ENCODE measurements around the gene FAM168B. TPM values are rescaled to one million over a fixed set of nuclear protein-coding genes. Genes with fewer than 3 reads are reported as not detected.

Gene FAM168B
- total RNA-seq, 4 donors from 2014 or later = 77.7 to 88.7 (median 79.8) TPM

DNA sequence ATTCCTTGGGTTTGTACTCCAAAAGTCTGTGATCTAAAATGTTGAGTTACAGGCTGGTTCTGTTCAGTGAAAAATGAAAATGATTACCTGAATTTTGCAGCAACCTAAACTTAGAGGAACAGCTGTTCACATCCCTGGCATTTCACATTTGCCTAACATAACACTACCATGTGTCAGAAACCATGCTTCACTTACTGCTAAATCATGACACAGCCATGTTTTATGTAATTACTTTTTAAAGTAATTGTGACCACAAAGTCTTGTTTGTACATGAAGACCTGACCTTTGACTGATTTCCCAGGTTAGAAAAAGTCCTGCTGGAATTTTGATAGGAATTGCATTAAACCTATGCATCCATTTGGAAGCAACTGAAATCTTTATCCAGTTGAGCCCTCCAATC is 79.1 kb downstream of the FAM168B start:
- DNase-seq = no peak

DNA sequence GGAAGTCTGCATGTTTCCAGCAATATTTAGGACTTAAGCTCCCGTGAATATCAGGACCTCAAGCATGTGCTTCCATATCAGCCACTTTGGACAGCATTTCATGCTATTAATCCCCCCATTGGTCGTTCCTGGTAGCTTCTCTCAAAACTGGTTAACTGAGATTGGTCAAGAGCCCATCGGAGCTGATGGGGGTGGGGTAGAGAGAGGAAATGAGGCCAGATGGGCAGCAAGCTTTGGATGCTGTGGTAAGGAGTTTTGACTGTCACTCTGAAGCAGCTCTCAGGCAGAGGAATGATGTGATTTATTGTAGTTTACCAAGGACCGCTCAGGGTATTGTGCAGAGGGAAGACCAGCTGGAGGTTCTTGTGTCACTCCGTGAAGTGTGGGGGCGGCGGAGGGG is 81.8 kb downstream of the FAM168B start:
- Histone ChIP-seq H3K27me3 (no peaks in the 10 kb centered on the region), H3K4me3 (no peak overlapping the region), H3K9me3 (no peaks in the 10 kb centered on the region), H3K4me1 (peaks cover 0 to 9% (median 3%) of the 10 kb centered on the region in 3 donors), H3K36me3 (no peaks in the 10 kb centered on the region), H3K27ac (no peak overlapping the region)
- no peak for DNase-seq
- intact Hi-C loops (cut with DNase I) = no loop called here
- WGBS, 2 donors = 64 to 65% methylated on average over 7 of the region's 7 CpGs
- no peak for TF ChIP-seq POLR2A (IDR thresholded peaks at IDR 0.05)
- TF ChIP-seq, protein P1, sequence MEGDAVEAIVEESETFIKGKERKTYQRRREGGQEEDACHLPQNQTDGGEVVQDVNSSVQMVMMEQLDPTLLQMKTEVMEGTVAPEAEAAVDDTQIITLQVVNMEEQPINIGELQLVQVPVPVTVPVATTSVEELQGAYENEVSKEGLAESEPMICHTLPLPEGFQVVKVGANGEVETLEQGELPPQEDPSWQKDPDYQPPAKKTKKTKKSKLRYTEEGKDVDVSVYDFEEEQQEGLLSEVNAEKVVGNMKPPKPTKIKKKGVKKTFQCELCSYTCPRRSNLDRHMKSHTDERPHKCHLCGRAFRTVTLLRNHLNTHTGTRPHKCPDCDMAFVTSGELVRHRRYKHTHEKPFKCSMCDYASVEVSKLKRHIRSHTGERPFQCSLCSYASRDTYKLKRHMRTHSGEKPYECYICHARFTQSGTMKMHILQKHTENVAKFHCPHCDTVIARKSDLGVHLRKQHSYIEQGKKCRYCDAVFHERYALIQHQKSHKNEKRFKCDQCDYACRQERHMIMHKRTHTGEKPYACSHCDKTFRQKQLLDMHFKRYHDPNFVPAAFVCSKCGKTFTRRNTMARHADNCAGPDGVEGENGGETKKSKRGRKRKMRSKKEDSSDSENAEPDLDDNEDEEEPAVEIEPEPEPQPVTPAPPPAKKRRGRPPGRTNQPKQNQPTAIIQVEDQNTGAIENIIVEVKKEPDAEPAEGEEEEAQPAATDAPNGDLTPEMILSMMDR (IDR thresholded peaks at IDR 0.05) = no peak

More for the DNA sequence above, 79.1 kb downstream of the FAM168B start:
- peaks cover 8 to 27% (median 9%) of the 10 kb centered on the region in 3 donors for H3K4me1 ChIP-seq
- H3K36me3 ChIP-seq = no peaks in the 10 kb centered on the region
- H3K9me3 ChIP-seq = no peaks in the 10 kb centered on the region
- intact Hi-C loops (cut with DNase I) = no loop called here
- no peak overlapping the region for H3K27ac ChIP-seq
- no peak overlapping the region for H3K4me3 ChIP-seq
- no peak for TF ChIP-seq POLR2A (IDR thresholded peaks at IDR 0.05)
- TF ChIP-seq, protein P1 (IDR thresholded peaks at IDR 0.05) = no peak
- H3K27me3 ChIP-seq = no peaks in the 10 kb centered on the region

DNA sequence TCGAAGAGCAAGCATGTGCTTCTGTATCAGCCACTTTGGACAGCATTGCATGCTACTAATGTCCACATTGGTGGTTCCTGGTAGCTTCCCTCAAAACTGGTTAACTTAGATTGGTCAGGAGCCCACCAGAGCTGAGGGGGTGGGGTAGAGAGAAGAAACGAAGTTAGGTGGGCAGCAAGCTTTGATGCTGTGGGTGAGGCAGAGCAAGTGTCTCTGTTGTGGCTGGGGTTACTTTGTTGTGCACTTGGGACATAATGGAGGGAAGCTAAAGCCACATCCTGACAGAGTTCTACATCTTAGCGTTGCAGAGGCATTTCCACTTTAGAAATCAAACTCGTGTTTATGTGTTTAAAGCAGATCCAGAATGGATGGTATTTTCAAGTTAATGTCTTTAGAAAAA is 82.7 kb downstream of the FAM168B start:
- H3K27ac ChIP-seq = no peak overlapping the region
- intact Hi-C loops (cut with DNase I) = no loop called here
- WGBS, 2 donors = 68 to 75% methylated on average over 4 of the region's 4 CpGs
- H3K4me1 ChIP-seq = no peaks in the 10 kb centered on the region
- no peaks in the 10 kb centered on the region for H3K9me3 ChIP-seq
- no peaks in the 10 kb centered on the region for H3K27me3 ChIP-seq
- no peak for DNase-seq
- TF ChIP-seq, protein P1 (IDR thresholded peaks at IDR 0.05) = no peak
- TF ChIP-seq POLR2A (IDR thresholded peaks at IDR 0.05) = no peak
- no peaks in the 10 kb centered on the region for H3K36me3 ChIP-seq
- no peak overlapping the region for H3K4me3 ChIP-seq

DNA sequence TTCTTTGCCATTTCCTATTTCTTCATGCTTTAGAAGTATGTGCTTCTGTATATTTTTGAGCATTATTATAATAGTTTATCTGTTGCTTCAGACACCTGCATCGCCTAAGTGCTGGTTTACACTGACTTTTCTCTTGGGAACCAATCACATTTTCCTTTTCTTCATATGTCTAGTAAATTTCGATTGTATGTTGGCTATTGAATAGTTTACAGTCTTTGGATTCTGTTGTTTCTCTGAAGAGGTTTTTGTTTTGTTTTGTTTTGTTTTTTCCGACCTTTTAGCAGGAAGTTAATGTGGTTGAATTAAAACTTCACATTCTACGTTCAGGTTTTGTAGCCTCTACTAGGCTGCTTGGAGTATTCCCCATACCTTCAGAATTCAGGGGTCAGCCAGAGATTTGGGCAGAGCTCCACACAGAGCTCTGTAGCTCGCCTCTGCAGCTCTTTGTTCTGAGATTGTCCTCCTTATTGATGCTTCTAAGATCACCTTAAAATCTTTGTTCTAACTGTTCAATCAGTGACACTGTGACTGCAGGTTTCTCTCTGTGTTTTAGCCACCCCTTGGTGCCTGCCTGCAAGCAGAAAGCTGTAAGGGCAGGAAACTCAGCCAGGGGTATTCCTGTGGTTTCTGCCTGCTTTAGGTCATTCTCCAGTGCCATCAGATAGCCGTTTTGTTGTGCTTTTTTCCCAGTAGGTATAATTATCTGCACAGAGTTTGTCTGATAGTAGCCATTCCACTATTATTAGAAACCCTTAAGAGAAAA is 83.4 kb downstream of the FAM168B start:
- no peak overlapping the region for H3K4me3 ChIP-seq
- no peaks in the 10 kb centered on the region for H3K4me1 ChIP-seq
- H3K27ac ChIP-seq = no peak overlapping the region
- H3K9me3 ChIP-seq = no peaks in the 10 kb centered on the region
- 72 to 85% methylated on average over 6 of the region's 6 CpGs for WGBS, 2 donors
- no peaks in the 10 kb centered on the region for H3K27me3 ChIP-seq
- intact Hi-C loops (cut with DNase I) = no loop called here
- no peak for DNase-seq
- no peaks in the 10 kb centered on the region for H3K36me3 ChIP-seq
- TF ChIP-seq, protein P1 (IDR thresholded peaks at IDR 0.05) = no peak
- no peak for TF ChIP-seq POLR2A (IDR thresholded peaks at IDR 0.05)

DNA sequence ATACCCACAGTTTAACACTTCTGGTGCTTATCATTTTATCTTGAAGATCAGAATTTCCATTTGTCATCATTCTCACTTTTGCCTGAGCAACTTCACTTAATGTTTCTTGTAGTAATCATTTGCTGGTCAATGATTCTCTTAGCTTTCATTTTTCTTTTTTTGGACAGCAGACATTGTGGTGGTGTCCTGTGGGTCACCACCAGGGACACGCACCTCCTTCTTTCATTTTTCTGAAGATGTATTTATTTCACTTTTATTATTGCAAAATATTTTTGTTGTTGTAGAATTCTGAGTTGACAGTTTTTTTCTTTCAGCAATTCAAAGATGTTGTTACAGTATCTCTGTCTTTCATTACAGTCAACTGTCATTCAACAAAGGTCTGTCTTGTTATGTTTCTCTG is 84.3 kb downstream of the FAM168B start:
- TF ChIP-seq, protein P1 (IDR thresholded peaks at IDR 0.05) = no peak
- no peak for TF ChIP-seq POLR2A (IDR thresholded peaks at IDR 0.05)
- intact Hi-C loops (cut with DNase I) = no loop called here
- 81 to 92% methylated on average over 1 of the region's 1 CpG for WGBS, 2 donors

More for the DNA sequence above, 84.3 kb downstream of the FAM168B start:
- Histone ChIP-seq H3K9me3 (no peaks in the 10 kb centered on the region), H3K4me3 (no peak overlapping the region), H3K27me3 (no peaks in the 10 kb centered on the region), H3K27ac (no peak overlapping the region), H3K4me1 (no peaks in the 10 kb centered on the region), H3K36me3 (no peaks in the 10 kb centered on the region)
- no peak for DNase-seq
